SH-SY5Y (cell line): ENCODE results near the gene TRABD2B.
A peak's percentile ranks its signal among the peaks of the same experiment; 100 is the strongest.

Source experiments
- GATA2 ChIP-seq: IDR thresholded peaks from 2 replicates; pipeline ENCODE4 v1.6.1; 2011; ENCODE audit warnings: mild to moderate bottlenecking, low read depth, low read length
- GATA3 ChIP-seq: IDR thresholded peaks from 2 replicates; pipeline ENCODE4 v1.6.1; 2011; ENCODE audit warnings: low read depth, mild to moderate bottlenecking, low read length, moderate library complexity

TRABD2B gene

DNA sequence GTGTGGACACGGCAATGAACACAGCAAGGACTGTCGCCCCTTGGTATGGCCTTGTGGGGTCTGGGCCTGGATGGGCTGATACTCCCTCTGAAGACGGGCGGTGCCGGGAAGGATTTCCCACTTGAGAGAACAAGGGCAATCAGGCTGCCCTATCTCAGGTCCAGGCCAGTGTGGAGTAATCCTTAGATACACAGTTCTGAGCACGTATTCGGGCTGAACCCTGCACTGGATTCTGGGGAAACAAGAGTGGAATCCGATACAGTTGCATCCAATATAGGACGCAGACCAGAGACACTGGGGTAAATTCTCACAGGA is 177.7 kb downstream of the TRABD2B start:
- TF ChIP-seq GATA3 (no peak), GATA2 (no peak)

DNA sequence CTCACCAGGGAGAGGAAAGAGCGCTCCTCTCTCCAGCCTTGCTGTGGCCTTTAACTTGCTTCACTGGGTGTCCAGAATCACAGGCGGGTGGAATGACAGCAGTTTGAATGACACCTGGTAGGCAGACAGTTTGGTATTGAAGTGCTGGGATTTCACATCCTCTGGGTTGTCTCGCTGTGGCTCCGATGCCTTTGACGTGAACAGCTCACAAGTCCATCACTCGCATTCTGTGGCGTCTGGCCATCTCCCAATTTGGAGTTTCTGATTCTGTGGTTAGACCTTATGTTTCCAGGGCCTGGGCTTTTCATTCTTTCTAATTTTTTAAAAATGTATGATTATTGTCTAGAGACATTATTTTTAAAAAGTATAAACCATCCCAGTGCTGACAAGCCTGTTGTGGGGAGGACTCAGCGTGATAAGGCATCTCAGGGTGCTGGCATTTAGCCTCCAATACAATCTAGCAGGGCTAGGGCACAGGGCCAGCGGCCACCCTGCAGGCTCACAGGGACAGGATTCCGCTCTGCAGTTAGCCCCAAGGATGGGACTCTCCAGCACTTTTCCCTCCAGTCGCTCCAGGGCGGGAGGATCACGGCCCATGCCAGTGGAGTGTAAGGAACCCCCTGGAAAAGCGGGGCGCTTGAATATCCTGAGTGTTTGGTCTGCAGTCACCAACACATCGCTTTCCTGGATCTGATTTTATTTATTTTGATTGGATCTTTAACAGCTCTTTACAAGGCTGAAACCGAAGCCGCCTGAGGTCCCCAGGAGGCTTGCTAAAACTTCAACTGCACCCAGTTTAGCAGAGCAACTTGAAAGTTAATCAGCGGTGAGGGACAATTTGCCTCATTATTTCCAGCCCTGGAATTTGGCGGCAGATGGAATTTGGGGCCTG is 178.3 kb downstream of the TRABD2B start:
- 0 out of 2 replicates have a peak, but pooled peaks have one; percentile 27 for TF ChIP-seq GATA2
- TF ChIP-seq GATA3, result no peak

- TF ChIP-seq GATA2, result no peak
- no peak for TF ChIP-seq GATA3
These were observed 179.3 kb downstream of the TRABD2B start for GRCh38 chr1:47817861-47818260.

- no peak for TF ChIP-seq GATA3
- no peak for TF ChIP-seq GATA2
These were observed 180.7 kb downstream of the TRABD2B start for GRCh38 chr1:47816325-47817071.

DNA sequence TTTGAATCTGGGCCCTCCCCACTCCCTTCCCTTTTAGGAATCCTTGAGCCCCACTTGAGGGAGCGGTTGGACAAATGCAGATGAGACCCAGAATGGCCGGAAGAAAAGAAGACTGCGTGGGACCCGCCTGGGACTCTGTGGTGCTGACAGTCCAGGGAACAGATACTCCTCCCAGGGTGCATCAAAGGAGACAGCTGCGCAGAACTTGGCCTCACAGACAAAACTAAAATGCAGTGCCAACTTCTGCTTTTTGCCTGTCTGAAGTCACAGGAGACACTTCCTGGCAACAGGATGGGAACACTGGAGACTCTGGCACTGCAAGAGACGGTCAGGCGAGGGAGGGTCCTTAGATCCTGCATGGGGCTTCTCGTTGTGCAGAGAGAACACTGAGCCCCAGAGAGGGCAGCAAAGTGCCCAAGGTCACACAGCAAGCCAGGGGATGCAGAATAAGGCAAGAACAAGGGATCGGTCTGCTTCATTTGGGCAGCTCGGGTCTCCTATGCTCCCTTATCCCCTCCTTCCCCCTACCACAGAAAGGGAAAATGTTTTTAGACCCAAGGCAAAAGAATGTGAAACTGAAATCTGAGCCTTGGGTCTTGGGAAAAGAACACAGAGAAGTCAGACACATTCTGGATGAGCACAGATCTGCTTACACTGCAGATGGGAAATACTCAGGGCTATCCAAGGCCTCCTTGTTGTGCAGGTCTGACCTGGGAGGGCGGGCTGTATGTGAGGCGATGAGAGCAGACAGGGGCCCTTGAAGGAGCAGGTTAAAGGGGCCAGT is 182.4 kb downstream of the TRABD2B start:
- TF ChIP-seq GATA2 (no peak), GATA3 (no peak)

GRCh38 chr1:47813970-47814369 is 183.2 kb downstream of the TRABD2B start:
- TF ChIP-seq GATA3, result no peak
- TF ChIP-seq GATA2, result no peak

GRCh38 chr1:47812904-47813514 is 184.2 kb downstream of the TRABD2B start:
- TF ChIP-seq GATA3, result no peak
- TF ChIP-seq GATA2, result no peak

DNA sequence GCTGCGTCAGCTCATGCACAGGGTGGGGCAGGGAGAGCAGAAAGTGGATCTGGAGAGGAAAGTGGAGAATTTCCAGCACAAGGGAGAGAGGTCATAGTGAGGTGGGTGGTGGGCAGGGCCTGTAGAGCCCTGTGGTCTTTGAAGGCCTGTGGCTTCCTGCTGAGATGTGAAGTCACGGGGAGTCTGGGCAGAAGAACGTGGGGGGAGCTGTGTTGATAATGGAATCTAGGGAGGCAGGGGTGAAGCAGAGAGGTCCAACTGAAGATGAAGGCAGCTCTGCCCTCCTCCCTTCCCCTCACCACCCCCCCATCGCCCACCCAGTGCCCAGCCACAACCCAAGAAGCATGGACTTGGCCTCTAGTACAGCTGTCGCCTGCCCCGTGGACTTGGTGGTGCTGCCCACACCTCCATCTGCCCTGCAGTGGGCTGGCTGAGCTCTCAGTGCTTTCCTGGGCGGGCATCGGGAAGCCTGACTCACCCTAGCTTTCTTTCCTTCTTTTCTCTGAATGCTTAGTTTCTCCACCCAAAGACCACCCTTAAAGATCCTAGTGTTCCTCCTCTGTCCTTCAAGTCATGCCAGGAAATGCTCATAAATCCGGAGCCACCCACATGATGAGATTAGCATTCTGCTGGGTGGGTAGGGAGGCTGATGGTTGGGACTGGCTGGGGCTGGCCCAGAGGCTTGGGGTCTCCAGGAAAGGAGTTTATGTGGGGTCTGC is 186.1 kb downstream of the TRABD2B start:
- TF ChIP-seq GATA2, result no peak
- no peak for TF ChIP-seq GATA3

DNA sequence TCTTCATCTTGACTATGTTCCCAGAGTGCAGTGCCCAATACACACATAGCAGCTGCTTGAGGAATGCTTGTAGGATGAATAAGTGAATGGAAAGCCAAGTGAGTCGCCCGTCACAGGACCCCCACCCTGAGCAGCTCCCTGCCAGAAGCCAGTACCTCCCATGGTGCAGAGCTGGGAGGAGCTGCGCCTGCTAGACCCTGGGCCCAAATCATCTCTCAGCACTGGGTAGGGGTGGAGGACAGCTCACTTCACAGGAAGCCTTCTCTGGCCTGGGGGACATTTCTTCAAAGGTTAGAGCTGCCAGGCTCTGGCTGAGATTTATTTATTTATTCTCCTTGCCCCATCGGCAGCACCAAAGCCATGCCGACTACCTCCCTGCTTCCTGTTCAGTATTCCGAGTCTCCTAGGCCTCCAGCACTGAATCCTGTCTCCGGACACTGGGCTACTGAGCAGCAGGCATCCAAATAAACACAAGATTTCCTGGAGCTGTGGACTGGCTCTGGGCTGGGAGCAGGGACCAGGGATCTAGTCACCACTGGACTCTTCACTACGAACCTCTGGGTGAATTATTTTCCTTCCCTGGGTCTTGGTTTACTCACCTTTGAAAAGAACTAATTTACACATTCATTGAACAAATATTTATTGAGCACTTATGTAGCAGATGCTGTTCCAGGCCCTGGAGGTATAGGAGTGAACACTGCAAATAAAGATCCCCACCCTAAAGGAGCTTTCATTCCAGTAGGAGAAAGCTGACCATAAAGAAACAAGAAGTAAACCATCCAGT is 187.7 kb downstream of the TRABD2B start:
- TF ChIP-seq GATA2 (no peak), GATA3 (no peak)

GRCh38 chr1:47808612-47809011 is 188.6 kb downstream of the TRABD2B start:
- no peak for TF ChIP-seq GATA3
- TF ChIP-seq GATA2, result no peak

DNA sequence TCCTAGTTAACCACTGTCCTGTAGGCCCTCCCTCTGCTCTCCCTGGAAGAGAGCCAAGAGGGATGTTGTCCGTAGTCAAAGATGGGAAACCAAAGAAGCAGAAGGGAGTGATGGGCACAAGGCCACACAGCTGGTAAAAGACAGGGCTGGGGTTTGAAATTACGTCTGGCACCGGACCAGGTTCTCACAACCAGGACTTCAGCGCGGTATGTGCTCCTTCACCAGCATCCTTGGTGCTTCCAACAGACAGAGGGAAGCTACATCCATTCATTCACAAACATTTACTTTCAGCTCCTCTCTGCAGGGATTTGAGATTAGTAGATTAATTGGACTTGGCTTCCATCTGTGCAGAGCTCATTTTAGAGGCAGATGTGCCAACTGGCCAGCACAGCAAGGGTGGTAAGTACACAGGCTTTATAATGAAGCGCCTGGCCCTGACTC is 191.2 kb downstream of the TRABD2B start:
- TF ChIP-seq GATA3, result no peak
- peak; percentile 67 for TF ChIP-seq GATA2

DNA sequence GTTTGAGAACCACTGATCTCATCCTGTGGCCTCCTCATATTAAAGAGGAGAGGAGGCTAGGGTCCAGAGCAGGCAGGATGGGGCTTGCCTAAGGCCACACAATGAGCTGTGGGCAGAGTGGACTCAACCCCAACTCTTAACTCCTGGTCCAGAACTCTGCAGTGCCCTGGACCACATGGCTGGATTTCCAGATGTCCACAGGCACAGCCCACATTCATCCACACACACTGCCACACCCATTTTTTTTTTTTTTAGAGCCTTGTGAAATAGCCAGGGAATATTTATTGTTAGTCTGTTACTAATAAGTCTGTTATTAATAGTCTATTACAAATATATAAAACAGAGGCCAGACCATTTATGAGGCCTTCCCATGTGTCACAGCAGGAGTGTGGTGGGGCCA is 192.2 kb downstream of the TRABD2B start:
- TF ChIP-seq GATA2 (no peak), GATA3 (no peak)
